NCI-H345 (cell line): Measurements from ENCODE around the gene TMTC2.
"Not testable (repeated sequence)": the region's sequence is repeated elsewhere in the genome, so short reads cannot be mapped to it uniquely, and the experiment has no call there.

Source experiments
- DNase-seq: peaks from one replicate; lab custom pipeline; 2025; lab: John Stamatoyannopoulos, UW

The TMTC2 gene

DNA sequence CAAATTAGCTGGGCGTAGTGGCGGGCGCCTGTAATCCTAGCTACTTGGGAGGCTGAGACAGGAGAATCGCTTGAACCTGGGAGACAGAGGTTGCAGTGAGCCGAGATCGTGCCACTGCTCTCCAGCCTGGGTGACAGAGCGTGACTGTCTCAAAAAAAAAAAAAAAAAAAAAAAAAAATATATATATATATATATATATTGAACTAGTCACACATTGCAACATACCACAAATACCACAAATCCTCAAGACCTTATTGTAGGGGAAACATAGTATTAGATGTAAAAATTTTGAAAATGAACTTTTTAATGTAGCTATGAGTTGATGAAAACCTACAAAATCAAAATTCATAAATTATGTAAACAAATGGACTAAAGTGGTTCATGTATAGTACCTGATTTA lies 158.4 kb downstream of the TMTC2 start:
- not testable (repeated sequence) for DNase-seq

DNA sequence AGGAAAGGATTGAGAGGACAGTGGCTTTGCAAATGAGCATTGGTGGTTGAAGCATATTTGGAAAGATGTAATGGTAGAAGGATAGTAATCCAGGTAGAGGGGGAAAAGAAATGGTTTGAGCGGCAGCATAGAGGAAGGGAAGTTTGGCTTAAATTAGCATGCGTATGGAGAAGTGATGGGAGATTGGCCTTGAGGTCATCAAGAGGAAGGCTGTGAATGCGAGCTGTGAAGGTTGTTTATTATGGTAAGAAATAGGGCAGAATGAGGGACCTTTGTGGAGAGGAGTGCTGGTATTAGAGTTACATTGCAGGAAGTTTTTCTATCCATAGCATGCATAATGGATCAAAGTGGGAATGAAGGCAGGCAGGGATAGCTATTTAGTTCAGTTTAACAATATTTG lies 162.1 kb downstream of the TMTC2 start:
- DNase-seq = no peak

DNA sequence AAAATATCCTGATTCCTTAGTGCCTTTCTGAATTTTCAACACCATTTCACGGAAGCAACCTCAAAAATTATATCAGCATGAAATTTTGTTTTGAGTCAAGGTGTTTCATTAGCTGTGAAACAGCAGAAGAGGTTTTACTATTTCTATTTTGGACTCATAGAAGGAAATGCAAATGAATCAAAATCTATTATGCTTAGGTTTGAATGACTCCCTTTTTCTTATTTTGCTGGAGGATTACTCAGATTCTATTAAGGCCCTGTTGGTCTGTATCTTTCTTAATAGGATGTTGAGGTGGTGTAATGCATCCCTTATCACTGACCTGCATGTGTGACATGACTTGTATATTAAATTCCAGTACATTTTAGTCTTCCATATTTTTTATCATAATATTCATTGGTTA lies 165.8 kb downstream of the TMTC2 start:
- no peak for DNase-seq

DNA sequence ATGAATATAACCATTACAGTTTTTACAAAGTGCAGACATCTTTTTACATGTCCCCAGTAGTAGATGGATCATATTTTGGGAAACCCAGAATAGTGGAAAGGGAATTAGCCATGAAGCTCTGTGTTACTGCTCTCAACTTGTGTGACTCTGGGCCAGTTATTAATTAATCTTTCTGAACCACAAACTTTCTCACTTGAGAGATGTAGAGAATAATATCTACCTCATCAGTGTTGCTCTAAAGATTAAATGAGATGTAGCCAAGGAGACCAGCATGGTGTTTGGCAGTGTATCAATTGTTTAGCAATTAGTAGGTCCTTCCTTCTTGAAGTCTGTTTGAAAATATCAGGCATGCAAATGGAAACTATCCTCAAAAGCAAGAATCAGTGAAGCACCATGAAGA lies 169.2 kb downstream of the TMTC2 start:
- no peak for DNase-seq

DNA sequence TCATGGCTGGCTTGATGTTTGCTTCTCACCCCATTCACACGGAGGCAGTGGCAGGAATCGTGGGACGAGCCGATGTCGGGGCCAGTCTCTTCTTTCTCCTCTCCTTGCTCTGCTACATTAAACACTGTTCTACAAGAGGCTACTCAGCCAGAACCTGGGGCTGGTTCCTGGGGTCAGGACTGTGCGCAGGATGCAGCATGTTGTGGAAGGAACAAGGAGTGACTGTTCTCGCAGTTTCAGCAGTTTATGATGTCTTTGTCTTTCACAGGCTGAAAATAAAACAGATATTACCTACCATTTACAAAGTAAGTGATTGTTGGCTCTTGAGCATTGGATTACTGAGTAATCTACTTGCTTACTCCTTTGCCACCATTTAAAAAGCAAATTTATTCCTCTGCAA lies 170.6 kb downstream of the TMTC2 start:
- DNase-seq = no peak

DNA sequence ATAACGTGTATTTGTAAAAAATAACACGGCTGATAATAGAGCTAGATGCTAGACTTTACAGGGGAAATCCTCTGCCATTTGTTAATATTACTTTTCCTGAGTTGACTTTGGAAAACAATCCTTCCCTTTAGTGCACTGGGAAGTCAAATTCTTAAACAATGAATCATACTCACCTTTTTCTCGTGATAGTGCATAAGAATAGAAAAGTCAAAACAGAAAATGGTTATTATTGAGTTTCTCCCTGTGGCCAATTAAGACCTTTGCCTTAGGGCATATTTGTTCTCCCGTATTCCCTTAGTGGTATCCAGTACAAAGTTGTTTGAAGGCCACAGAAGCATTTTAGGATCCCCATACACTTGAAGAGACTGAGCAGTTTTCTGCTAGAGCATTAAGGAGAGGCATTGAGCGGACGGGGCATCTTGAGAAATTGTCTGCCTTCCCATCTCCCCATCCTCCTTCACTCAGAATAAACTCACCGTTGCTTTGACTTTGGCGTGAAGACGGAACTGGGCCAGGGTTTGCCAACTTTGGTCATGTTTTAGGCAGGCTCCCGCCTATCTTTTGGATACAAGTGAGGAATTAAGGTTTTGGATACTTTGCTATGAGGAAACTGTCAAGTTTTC lies 171.3 kb downstream of the TMTC2 start:
- no peak for DNase-seq

DNA sequence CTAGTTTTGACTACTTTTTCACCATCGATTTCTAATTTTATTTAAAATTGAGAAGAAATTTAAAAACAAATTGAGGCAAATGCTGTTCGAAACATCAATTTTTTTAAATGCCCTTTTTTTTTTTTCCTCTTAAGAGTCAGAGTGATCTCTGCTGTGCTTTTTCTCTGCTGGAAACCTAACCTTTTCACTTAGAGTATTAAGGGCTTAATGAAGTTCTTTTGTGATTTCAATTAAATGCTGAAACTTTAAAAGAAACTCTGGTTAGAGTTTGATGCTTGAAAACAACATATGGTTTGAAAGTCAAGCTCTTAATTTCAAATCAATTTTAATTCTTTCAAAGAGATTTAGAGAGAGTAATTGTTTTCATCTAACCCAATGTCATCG lies 171.8 kb downstream of the TMTC2 start:
- no peak for DNase-seq

DNA sequence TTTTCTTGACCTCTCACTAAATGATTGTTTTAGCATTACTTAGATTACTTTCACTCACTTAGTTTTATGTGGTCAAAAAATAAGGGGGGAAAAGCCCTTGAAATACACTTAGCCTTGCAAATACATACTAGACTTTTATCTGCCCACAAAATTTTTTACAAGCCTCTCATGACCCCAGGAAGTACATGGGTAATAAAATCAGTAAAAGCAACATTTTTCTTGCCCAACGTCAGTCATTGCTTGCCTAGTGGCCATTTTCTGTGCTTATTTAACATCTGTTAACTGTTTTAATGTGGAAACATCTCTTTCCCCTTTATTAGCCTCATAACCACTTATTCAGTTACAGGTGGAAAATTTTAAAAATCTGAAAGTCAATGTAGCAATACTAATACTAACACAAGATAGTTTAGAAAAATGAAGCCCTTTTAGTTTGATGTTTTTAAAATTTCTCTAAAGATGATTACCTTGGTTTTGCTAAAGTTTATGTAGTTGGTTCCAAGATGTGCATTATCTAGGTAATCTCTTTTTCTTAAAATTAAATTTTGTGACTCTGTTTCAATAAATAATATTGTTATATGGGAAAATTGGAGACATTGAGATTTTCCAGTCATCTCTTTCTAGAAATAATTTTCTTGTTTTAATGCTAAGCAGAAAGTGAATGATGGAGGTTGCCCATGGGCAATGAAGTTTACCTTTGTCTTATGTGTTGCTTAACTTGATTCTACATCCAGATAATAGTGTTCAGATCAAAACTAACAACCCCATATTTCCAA lies 175.5 kb downstream of the TMTC2 start:
- no peak for DNase-seq

DNA sequence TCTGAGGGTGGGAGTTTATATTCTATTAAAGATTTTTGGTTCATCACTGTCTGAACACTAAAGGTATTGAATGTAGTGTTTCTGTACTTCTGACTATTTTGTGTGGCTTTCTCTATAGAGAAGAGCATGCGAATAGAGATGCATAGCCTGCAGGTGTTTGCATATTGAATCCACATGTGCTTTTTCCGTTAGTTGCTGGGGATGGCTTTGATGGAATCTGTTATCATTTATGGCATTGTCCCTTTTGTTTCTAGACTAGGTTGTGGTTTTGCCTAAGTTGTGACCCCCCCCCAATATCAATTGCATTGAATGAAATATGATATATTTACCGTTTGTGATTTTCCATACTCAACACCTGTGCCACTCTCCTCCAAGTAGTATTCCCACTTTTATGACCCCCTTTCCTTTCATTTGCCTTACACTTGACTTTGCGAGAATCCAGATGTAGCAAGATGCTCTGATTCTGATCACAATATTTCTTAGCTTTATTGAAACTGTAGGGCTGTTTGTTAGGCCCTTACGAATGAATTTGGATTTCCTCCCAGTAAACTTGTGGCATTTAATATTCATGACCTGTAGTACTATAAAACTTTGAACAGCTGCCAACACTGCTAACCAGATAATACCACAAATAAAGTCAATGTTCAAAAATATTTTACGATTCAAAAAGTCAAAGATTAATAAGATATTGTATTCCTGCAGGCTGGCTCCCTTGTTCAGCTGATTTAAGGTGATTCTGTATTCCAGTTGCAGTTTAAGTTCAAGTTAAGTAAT lies 176.4 kb downstream of the TMTC2 start:
- DNase-seq = no peak

DNA sequence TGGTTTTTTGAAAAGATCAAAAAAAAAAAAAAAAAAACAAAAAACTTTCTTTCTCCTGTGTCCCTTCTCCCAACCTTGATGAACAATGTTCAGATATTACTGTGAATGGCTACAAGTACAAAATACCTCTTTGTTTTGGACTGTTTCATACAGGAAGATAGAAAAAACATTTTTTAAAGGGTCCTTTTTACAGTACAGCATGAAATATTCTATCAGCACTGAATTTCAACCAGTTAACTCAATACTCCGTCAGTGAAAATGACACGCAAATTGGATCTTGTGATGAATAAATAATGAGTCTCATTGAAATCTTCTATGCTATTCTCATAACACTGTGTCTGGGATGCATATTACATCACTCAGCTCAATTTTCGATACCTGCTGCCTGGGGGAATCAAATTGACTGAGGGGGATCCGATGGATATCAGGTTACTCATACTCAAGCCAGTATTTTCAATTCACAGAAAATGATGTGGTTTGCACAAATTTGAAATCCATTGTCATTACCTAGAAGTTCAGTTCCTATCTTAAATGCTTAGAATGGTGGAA lies 179.6 kb downstream of the TMTC2 start:
- DNase-seq = no peak

DNA sequence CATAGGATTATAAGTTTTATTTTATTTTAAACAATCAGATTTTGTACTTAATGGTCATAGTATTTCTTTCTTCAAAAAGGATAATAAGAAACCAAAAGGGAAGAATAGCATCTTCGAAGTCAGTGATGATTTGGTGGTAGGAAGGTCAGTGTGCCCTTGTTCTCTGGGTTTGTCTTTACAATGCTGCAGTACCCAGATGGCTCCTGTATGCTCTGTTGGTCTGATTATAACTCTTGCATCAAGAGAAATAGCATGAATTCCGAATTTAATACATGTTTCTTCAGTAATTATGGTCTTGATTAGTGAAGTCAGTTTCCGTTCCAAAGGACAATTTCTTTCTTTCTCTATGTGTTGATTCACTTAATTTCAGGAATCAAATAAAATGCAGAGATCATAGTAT lies 180.2 kb downstream of the TMTC2 start:
- DNase-seq = no peak

DNA sequence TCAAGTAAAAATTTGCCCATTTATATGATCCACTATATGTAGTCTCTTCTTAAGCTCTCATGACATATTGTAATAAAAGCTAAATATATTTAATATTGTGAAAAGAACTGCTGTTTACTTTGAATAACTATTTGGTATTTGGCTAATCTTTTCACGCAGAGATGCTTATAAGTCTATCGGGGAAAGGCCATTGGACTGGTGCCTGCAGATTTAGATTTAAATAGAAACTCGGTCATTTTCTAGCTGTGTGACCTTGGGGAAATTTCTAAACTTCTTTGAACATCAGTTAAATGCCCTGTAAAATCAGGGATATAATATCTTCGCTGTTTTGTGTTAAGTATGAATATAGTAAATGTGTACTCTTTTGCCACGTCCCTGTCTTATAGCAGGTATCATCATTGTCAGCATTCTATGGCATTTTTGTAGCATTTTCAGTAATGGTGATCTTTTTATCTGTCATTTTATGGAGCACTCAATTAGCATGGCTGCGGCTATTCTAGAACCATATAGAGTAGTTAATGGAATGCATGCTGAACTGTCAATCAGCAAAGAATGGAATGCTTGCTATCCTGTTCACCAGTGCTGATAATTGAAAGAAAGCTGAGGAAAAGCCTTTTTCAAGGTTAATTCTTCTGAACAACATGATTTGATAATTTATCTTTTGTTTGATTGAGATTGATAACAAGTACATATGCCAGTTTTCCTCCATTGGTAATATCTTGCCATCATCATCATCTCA lies 181.2 kb downstream of the TMTC2 start:
- DNase-seq = no peak

DNA sequence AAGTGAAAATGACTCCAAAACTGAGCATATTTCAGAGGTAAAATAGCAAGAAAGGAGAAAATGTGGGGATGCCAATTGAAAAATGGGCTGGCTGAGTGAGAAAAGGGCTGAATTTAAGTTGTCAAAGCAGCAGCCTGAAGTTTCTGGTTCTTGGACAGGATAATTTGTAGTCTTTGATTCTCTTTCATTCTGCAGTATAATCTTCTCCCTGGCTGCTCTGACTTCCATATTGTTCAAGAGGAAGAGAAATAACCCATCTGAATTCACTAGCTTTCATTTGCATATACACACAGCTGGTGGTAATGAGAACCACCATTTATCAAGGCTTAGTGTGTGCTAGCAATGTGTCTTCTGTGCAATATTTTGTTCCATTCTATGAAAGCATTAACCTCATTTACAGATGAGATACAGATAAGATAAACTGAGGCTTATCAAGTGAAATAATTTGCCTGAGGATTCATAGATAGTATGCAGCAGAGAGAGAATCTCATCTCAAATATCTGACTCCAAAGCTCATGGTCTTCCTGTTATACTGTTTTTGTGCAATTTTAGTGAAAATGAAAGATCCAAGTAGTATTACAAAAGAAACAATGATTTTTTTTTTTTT lies 184.2 kb downstream of the TMTC2 start:
- DNase-seq = no peak

DNA sequence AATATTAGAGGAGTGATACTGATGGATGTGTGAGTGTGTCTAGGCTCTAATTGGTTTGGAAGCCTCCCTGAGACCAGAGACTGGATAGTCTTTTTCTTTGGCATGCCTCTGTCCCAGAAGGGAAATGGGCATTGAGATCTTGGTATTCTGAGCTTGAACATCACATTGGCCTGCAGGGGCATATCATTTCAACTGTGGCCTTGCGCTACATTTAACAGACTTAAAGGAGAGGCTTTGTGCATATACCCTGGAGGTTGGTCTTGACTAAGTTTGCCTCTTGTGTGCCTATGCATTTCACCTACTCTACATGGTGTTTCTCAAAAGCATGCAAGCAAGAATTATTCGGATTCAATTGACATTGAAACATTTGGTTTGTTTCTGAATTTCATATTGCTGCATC lies 185.4 kb downstream of the TMTC2 start:
- no peak for DNase-seq

DNA sequence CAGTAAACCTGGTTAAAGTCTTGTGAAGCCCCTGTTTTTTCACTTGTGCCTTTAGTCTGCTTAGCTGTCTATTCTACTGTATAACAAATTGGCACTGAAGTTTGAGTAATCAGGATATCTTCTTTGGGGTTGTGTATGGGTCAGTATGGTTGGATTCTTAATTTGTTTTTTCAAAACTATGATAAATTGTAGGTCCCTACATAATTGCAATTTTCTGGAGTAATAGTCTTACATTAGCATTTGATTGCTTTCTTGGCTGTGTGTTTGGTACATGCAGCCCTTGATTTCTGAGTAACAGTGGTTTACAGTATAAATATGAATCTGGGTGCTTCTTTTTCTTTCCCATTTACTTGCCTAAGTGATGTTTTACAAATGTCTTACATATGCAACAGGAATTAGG lies 186.6 kb downstream of the TMTC2 start:
- no peak for DNase-seq

DNA sequence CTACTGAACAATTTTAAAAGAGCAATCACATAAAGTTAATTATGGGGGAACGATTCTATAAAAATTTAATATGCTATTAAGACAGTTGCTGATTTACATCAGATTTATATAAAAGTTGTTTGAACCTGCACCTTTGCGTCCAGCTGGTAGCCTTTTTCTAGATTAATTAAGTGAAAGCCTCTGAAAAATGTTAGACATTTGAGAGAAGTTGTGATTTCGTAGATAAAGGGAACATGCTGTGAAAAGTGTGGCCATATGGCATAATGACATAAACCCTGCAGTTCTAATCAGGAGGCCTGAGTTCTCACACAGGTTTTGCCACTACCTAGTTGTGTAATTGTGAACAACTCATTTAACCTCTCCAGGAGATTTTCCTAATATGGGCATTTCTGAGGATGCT lies 187.2 kb downstream of the TMTC2 start:
- DNase-seq = no peak

DNA sequence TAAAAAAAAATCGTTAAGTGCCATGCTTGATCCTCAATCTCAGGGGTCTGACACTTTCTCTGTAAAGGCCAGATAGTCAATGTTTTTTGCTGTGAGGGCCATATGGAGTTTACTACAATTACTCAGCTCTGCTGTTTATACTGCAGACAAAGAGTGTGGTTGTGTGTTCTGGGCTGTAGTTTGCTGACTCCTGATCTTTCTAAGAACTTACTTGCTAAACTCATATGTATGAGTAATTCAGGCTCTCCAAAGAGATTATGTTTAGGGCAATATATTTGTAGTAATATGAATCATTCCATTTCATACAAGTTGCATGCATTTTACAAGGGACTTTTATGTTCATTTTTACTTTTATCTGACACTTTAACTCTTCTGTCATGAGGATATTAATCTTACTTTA lies 188.2 kb downstream of the TMTC2 start:
- DNase-seq = no peak

DNA sequence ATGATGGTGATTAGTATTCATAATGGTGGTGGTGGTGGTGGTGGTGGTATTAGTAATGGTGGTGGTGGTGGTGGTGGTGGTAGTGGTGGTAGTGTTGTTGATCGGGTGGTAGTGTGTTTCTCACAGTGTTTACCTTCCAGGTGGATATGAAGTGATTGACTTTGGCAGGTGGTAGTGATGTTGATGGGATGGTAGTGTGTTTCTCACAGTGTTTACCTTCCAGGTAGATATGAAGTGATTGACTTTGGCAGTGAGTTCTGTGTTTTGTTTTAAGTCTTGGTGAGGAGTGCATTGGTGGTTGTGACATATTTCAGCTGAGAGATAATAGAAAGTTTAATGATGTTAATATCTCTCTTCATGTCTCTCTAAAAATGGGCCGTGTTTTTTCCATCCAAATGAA lies 189.4 kb downstream of the TMTC2 start:
- DNase-seq = no peak

DNA sequence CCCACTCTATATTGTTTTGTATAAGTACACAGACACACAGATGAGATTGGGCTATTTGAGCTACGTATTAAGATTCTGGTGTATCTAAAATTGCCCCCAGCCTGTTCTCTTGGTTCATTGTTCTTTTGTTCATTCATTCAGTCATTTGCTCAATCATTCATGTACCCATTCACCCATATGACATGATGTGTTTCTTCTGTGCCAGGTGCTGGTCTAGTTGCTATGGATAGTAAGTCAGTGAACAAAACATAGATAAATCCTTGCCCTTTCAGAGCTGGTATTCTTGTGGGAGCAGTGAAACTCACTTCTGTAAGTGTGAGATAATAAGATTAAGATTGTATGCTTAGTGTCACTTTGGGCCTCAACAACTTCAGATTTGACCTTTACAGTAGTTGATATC lies 191.3 kb downstream of the TMTC2 start:
- DNase-seq = no peak

DNA sequence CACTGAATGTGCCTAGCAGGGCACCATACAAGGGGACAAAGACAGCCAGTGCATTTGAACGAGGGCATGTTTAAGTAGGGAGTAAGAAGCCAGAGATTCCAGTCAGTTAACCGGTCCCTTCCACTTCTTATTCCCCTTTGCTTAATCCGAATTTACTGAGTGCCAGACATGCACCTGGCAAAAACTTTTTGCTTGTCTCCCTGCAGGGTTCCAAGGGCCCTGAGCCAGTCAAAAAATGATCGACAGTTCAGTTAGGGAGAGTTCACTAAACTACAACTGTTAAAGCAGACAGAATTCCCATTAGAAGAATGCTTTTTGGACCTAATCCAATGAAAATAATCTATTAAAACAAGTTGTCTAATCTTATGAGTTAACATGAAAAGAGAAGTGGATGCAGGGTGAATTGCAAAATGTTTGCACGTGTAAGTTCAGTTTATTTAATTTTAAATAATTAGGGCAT lies 193.8 kb downstream of the TMTC2 start:
- DNase-seq = no peak
